CD4-positive, CD25-positive, alpha-beta regulatory T cell (primary cell): Measurements from ENCODE around the gene MYO18B. TPM values are rescaled to one million over a fixed set of nuclear protein-coding genes. Genes with fewer than 3 reads are reported as not detected.

Experiments
- ATAC-seq, 2 donors: fragments of 150-1000 bp; cut with Tn5 transposase; one replicate each; pipeline ENCODE4 v1.10.0; 2021; ENCODE audit warnings: low read depth in 2 of 2, moderate number of reproducible peaks in 2 of 2, moderate library complexity in 1 of 2
- DNase-seq, 3 donors: peaks; one replicate each; pipeline versions ENCODE4 v3.0.0 to v3.0.0-alpha.2; 2012 to 2022; ENCODE audit warnings: mixed read lengths in 1 of 3
- H3K27ac ChIP-seq: one replicate; pipeline ENCODE4 v1.7.0; 2013; ENCODE audit warnings: mild to moderate bottlenecking, low read length; ENCODE audit not compliant: insufficient read depth, poor library complexity, severe bottlenecking
- H3K27me3 ChIP-seq: one replicate; pipeline ENCODE4 v1.7.0; 2013; ENCODE audit warnings: low read length; ENCODE audit not compliant: control insufficient read depth, insufficient read depth
- H3K36me3 ChIP-seq: one replicate; pipeline ENCODE4 v1.7.0; 2013; ENCODE audit warnings: mild to moderate bottlenecking, low read length, moderate library complexity; ENCODE audit not compliant: control insufficient read depth, insufficient read depth
- H3K4me1 ChIP-seq: 2 replicates; pipeline ENCODE4 v1.7.0; 2013; ENCODE audit warnings: mild to moderate bottlenecking, low read length; ENCODE audit not compliant: insufficient read depth, control insufficient read depth, poor library complexity, severe bottlenecking
- H3K4me3 ChIP-seq: one replicate; pipeline ENCODE4 v1.7.0; 2013; ENCODE audit warnings: low read depth, mild to moderate bottlenecking, low read length, moderate library complexity
- H3K9me3 ChIP-seq, 2 experiments: 1 replicate in 1 of 2; 2 replicates in 1 of 2; pipeline ENCODE4 v1.7.0; 2013; ENCODE audit warnings: low read length in 2 of 2, mild to moderate bottlenecking in 1 of 2, moderate library complexity in 1 of 2; ENCODE audit not compliant: control insufficient read depth in 2 of 2
- H3K27ac Mint-ChIP-seq, 3 donors: one replicate each; pipeline ENCODE4 v1.8.0; 2020 to 2022; ENCODE audit warnings: mild to moderate bottlenecking in 3 of 3, mixed read lengths in 3 of 3, moderate library complexity in 2 of 3
- H3K27me3 Mint-ChIP-seq: one replicate; pipeline ENCODE4 v1.8.0; 2022; ENCODE audit warnings: mild to moderate bottlenecking, mixed read lengths
- H3K36me3 Mint-ChIP-seq: one replicate; pipeline ENCODE4 v1.8.0; 2020; ENCODE audit warnings: mixed read lengths
- H3K4me1 Mint-ChIP-seq, 4 donors: one replicate each; pipeline ENCODE4 v1.8.0; 2020 to 2022; ENCODE audit warnings: mixed read lengths in 4 of 4, mild to moderate bottlenecking in 1 of 4
- H3K4me3 Mint-ChIP-seq, 4 donors: one replicate each; pipeline ENCODE4 v1.8.0; 2020 to 2022; ENCODE audit warnings: mild to moderate bottlenecking in 4 of 4, mixed read lengths in 4 of 4, moderate library complexity in 3 of 4
- H3K9me3 Mint-ChIP-seq, 7 donors: one replicate each; pipeline ENCODE4 v1.8.0; 2020 to 2022; ENCODE audit warnings: mixed read lengths in 7 of 7, mild to moderate bottlenecking in 3 of 7, moderate library complexity in 2 of 7
- polyA plus RNA-seq, 4 donors: library from polyadenylated mRNA; unstranded; fragments of 300-500 nt; fragmentation: Illumina TruSeq; gene quantifications; one replicate each; pipeline ENCODE4 v1.2.3, GENCODE V29; 2021
- total RNA-seq: library from RNA; stranded (reverse); gene quantifications from one replicate; pipeline ENCODE4 v1.2.3, GENCODE V29; 2022

Gene MYO18B
- total and polyA plus RNA-seq, 5 donors from 2014 or later = 0.27 to 0.35 TPM; not detected in 3

DNA sequence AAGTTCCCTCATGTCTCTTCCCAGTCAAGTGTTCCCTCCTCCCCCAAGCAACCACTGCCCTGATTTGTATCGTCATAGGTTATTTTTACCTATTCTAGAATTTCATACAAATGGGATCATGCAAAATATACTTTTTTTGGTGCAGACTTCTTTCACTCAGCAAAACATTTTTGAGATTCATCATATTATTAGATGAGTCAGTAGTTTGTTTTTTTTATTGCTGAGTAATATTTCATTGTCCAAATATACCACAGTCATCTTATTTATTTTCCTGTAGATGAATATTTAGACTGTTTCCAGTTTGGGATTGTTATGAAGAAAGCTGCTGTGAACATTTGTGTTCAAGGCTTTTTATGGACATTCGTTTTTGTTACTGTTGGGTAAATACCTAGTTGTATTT lies 301.0 kb downstream of the MYO18B start:
- H3K4me3 Mint-ChIP-seq = no peak overlapping the region

DNA sequence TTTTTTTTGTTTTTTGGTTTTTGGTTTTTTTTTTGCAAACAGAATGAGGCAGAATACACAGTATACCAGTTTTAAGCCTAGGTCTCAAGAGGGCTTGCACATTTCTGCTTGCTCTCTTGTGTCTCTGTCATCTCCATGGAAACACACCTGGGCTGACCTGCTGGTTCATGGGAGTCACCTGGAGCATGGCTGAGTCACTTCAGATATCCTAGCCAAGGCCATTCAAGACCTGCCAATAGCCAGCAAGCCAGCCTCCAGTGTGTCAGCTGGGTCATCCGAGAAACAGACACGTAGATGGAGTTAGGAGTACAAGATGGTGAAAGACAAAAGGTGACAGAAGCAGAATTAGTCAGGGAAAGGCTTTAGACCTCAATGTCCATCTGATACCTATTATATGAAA lies 303.1 kb downstream of the MYO18B start:
- Histone ChIP-seq H3K27me3 (no peaks in the 10 kb centered on the region), H3K9me3 (no peaks in the 10 kb centered on the region), H3K4me1 (no peaks in the 10 kb centered on the region), H3K36me3 (no peaks in the 10 kb centered on the region), H3K4me3 (no peak overlapping the region), H3K27ac (no peak overlapping the region)
- ATAC-seq (no peak), DNase-seq (no peak)
- no peak overlapping the region for H3K4me3 Mint-ChIP-seq
- H3K36me3 Mint-ChIP-seq = no peaks in the 10 kb centered on the region
- peaks cover 0 to 9% (median 1%) of the 10 kb centered on the region in 7 donors for H3K9me3 Mint-ChIP-seq
- H3K27me3 Mint-ChIP-seq = peaks cover 10% of the 10 kb centered on the region
- no peak overlapping the region for H3K27ac Mint-ChIP-seq
- no peaks in the 10 kb centered on the region for H3K4me1 Mint-ChIP-seq

More for the DNA sequence above, 301.0 kb downstream of the MYO18B start:
- DNase-seq = no peak
- H3K27ac ChIP-seq = no peak overlapping the region
- no peak for ATAC-seq
- no peaks in the 10 kb centered on the region for H3K36me3 Mint-ChIP-seq
- no peak overlapping the region for H3K27ac Mint-ChIP-seq
- H3K36me3 ChIP-seq = no peaks in the 10 kb centered on the region
- no peak overlapping the region for H3K4me3 ChIP-seq
- no peaks in the 10 kb centered on the region for H3K27me3 ChIP-seq
- no peaks in the 10 kb centered on the region for H3K9me3 ChIP-seq
- H3K4me1 ChIP-seq = no peaks in the 10 kb centered on the region
- H3K9me3 Mint-ChIP-seq = peaks cover 0 to 9% (median 3%) of the 10 kb centered on the region in 7 donors
- H3K4me1 Mint-ChIP-seq = no peaks in the 10 kb centered on the region
- H3K27me3 Mint-ChIP-seq = peaks cover 10% of the 10 kb centered on the region

DNA sequence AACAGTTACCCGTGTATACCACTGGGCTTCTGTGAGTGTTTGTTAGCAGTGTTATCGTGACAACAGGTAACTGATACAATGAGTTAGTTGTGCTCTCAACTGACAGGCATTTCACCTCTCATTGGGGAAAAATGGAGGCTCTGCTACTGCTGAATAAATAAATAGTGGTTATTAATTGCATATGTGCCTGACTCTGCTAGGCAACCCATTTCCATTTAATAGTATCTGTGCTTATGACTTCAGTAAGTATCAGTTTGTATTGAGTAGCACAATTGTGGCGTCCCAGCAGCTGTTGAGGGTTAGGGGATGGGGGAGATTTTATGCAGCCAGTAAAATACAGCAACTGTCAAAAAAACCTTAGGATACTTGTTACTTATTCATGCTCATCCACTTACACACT lies 303.9 kb downstream of the MYO18B start:
- no peaks in the 10 kb centered on the region for H3K9me3 ChIP-seq
- no peaks in the 10 kb centered on the region for H3K36me3 ChIP-seq
- no peaks in the 10 kb centered on the region for H3K36me3 Mint-ChIP-seq
- H3K4me3 Mint-ChIP-seq = no peak overlapping the region
- H3K4me1 ChIP-seq = no peaks in the 10 kb centered on the region
- DNase-seq (no peak), ATAC-seq (no peak)
- no peak overlapping the region for H3K4me3 ChIP-seq
- H3K9me3 Mint-ChIP-seq = peaks cover 0 to 15% (median 0%) of the 10 kb centered on the region in 7 donors
- H3K4me1 Mint-ChIP-seq = no peaks in the 10 kb centered on the region
- no peak overlapping the region for H3K27ac Mint-ChIP-seq
- no peak overlapping the region for H3K27ac ChIP-seq
- H3K27me3 Mint-ChIP-seq = peaks cover 5% of the 10 kb centered on the region
- H3K27me3 ChIP-seq = no peaks in the 10 kb centered on the region

DNA sequence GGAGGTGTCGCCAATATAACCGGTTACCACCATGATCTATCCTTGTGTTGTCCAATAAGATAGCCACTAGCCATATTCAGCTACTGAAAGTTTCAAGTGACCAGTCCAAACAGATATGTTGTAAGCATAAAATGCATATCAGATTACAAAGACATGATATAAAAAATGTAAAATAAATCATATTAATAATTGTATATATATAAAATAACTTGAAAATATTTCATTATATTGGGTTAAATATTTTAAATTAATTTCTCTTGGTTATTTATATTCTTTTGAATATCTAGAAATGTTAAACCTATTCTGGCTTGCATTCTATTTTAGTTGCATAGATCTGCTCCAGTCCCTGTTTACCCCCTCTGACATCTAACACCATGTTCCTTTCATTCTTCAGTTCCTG lies 305.5 kb downstream of the MYO18B start:
- Histone ChIP-seq H3K27me3 (no peaks in the 10 kb centered on the region), H3K4me1 (no peaks in the 10 kb centered on the region), H3K27ac (no peak overlapping the region), H3K4me3 (no peak overlapping the region), H3K9me3 (no peaks in the 10 kb centered on the region), H3K36me3 (no peaks in the 10 kb centered on the region)
- H3K4me1 Mint-ChIP-seq = no peaks in the 10 kb centered on the region
- peaks cover 0 to 16% (median 0%) of the 10 kb centered on the region in 7 donors for H3K9me3 Mint-ChIP-seq
- no peaks in the 10 kb centered on the region for H3K36me3 Mint-ChIP-seq
- H3K27ac Mint-ChIP-seq = no peak overlapping the region
- DNase-seq = no peak
- no peak overlapping the region for H3K4me3 Mint-ChIP-seq
- peaks cover 9% of the 10 kb centered on the region for H3K27me3 Mint-ChIP-seq
- no peak for ATAC-seq

DNA sequence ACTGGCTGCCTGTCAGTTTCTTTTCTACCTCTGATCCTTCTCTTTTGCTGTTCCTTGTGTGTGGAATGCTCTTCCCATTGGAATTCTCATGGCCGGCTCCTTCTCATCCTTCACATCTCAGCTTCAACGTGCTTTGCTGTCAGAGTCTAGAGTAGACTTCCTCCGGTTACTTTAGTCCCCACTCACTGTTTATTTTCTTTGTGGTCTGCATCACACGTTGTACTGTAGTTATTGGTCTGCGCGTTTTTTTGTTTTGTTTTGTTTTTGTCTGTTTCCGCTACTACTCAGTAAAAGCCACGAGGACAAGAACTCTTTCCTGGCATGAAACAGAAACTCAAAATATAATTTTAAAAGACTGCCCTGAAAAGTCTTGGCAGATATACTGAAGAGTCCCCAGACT lies 305.9 kb downstream of the MYO18B start:
- Mint-ChIP-seq H3K4me3 (no peak overlapping the region), H3K27me3 (peaks cover 9% of the 10 kb centered on the region), H3K9me3 (peaks cover 0 to 14% (median 0%) of the 10 kb centered on the region in 7 donors), H3K36me3 (no peaks in the 10 kb centered on the region), H3K27ac (no peak overlapping the region), H3K4me1 (no peaks in the 10 kb centered on the region)
- H3K27ac ChIP-seq = no peak overlapping the region
- no peak for DNase-seq
- H3K9me3 ChIP-seq = no peaks in the 10 kb centered on the region
- ATAC-seq = no peak
- no peaks in the 10 kb centered on the region for H3K4me1 ChIP-seq
- no peaks in the 10 kb centered on the region for H3K36me3 ChIP-seq
- no peak overlapping the region for H3K4me3 ChIP-seq
- H3K27me3 ChIP-seq = no peaks in the 10 kb centered on the region

DNA sequence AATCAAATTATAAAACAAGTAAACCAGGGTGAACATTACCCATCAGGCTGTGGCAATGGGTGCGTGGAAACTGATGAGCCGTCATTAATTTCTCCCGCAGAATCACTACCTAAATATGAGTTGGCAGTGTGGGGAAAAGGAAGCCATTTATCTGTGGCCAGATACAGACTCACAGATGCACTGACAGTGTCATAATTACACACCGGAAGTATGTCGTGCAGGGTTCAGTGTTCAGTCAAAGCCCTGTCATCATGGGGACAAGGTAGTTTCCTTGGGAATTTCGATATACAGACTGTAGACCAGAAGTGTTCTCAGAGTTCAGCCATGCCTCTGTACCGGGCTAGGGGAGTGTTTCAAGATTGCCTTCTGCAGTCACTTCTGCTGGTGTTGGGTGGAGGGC lies 308.1 kb downstream of the MYO18B start:
- Mint-ChIP-seq H3K27me3 (peaks cover 10% of the 10 kb centered on the region), H3K27ac (no peak overlapping the region), H3K9me3 (peaks cover 0 to 11% (median 0%) of the 10 kb centered on the region in 7 donors), H3K36me3 (no peaks in the 10 kb centered on the region), H3K4me3 (no peak overlapping the region), H3K4me1 (no peaks in the 10 kb centered on the region)
- H3K36me3 ChIP-seq = no peaks in the 10 kb centered on the region
- no peak for DNase-seq
- no peak overlapping the region for H3K4me3 ChIP-seq
- no peaks in the 10 kb centered on the region for H3K9me3 ChIP-seq
- no peaks in the 10 kb centered on the region for H3K4me1 ChIP-seq
- H3K27me3 ChIP-seq = no peaks in the 10 kb centered on the region
- H3K27ac ChIP-seq = no peak overlapping the region
- ATAC-seq = no peak

DNA sequence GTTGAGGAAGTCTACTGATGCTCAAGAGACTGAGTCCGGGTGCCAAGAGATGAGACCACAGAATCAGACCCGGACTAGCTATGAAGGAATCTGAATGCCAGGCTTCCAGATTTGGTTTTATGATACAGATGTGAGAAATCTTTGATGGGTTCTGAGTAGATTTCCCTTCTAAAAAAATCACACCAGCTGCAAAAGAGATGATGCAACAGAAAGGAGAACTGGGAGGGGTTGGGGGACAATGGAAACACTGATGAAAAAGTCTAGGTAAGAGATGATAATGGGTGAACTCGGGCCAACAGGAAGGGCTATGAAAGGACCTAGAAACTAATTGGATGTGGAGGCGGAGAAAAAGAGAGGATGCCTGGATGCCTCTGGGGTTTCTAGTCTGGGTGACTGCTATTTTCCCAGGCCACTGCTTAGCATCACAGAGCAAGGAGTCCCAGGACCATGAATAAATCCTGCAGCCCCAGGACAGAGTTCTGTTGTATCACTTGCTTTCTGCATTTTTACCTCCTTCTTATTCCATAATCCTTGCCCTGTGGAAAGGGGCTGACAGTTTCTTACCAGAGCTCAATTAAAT lies 311.8 kb downstream of the MYO18B start:
- no peaks in the 10 kb centered on the region for H3K36me3 Mint-ChIP-seq
- H3K27ac ChIP-seq = no peak overlapping the region
- no peak overlapping the region for H3K4me3 ChIP-seq
- no peaks in the 10 kb centered on the region for H3K36me3 ChIP-seq
- no peak overlapping the region for H3K27ac Mint-ChIP-seq
- no peaks in the 10 kb centered on the region for H3K4me1 Mint-ChIP-seq
- DNase-seq (no peak), ATAC-seq (no peak)
- no peaks in the 10 kb centered on the region for H3K4me1 ChIP-seq
- H3K9me3 Mint-ChIP-seq = peaks cover 0 to 7% (median 0%) of the 10 kb centered on the region in 7 donors
- H3K27me3 ChIP-seq = peaks cover 4% of the 10 kb centered on the region
- H3K4me3 Mint-ChIP-seq = no peak overlapping the region
- H3K27me3 Mint-ChIP-seq = peaks cover 14% of the 10 kb centered on the region
- no peaks in the 10 kb centered on the region for H3K9me3 ChIP-seq

DNA sequence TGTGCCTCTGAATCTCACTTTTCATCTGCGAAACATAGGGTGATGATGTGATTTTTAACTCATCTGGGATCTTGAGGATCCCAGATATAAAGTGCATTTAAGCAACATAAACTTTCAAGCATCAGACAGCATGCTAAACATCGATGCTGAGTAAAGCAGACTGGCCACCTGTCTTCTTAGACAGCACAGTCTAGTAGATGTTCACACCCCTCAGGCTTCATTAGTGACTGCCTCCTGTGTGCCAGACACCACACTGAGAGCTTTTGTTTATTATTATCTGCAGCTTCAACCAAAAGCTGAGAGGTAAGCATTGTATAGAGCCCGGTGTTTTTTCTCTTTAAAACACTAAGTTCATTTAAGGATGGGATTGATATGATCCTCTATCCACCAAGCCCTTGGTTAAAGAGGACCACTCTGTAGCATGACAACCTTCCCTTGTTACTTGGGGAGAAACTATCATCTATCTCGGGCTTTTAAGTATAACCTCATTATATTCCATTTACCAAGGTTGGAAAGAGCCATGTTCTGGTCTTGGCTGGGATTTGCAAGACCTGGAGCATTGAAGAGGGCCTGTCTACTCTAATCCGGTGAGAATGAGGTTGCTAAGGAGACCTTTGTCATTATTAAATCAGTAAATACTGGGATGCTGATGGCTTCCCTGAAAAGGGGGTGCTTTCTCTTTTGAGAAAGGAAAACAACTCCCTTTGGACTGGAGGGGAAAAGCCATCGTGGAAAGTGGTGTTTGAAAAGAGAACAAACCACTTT lies 313.0 kb downstream of the MYO18B start:
- Mint-ChIP-seq H3K4me1 (no peaks in the 10 kb centered on the region), H3K9me3 (peaks cover 0 to 7% (median 0%) of the 10 kb centered on the region in 7 donors), H3K4me3 (no peak overlapping the region), H3K27ac (no peak overlapping the region), H3K36me3 (no peaks in the 10 kb centered on the region), H3K27me3 (peaks cover 14% of the 10 kb centered on the region)
- Histone ChIP-seq H3K4me1 (no peaks in the 10 kb centered on the region), H3K4me3 (no peak overlapping the region), H3K36me3 (no peaks in the 10 kb centered on the region), H3K27ac (no peak overlapping the region), H3K27me3 (peaks cover 4% of the 10 kb centered on the region), H3K9me3 (no peaks in the 10 kb centered on the region)
- no peak for DNase-seq
- ATAC-seq = no peak
